A673 (cell line): ENCODE measurements around the gene ARID3A.

Experiments used
- CTCF ChIP-seq: fragments of 300-800, 200-600 bp; sonication (generic); conservative IDR thresholded peaks from 2 replicates; pipeline ENCODE4 v1.5.1; 2017; ENCODE audit warnings: low read depth, mild to moderate bottlenecking, antibody characterized with exemption, low read length, moderate library complexity, mixed read lengths
- EZH2 ChIP-seq: fragments of 200-600 bp; sonication (generic); IDR thresholded peaks from 2 replicates; pipeline ENCODE4 v1.6.1; 2017; ENCODE audit warnings: borderline replicate concordance, low read depth, mild to moderate bottlenecking, mixed read lengths, antibody characterized with exemption, low read length; ENCODE audit not compliant: poor library complexity, severe bottlenecking

GRCh38 chr19:937259-937694 lies 11.4 kb downstream of the ARID3A start:
- TF ChIP-seq CTCF (no peak), EZH2 (no peak)
